Esophagus muscularis mucosa (tissue), 4 donors: ENCODE measurements around the gene DIRAS1.

Experiments used
- CTCF ChIP-seq, 3 experiments: fragments of 200-600 bp in 2 of 3; fragments of 450-650 bp in 1 of 3; sonication (generic) in 2 of 3; IDR thresholded peaks; one replicate each; pipeline ENCODE4 v1.5.1; 2017 to 2019; ENCODE audit warnings: antibody characterized with exemption in 3 of 3, mild to moderate bottlenecking in 2 of 3, moderate library complexity in 1 of 3
- EP300 ChIP-seq: sonication (generic); formaldehyde crosslinking; IDR thresholded peaks from one replicate; pipeline ENCODE4 v1.6.1; 2017; ENCODE audit warnings: antibody characterized with exemption
- POLR2A ChIP-seq: fragments of 450-650 bp; IDR thresholded peaks from one replicate; pipeline ENCODE4 v1.6.1; 2017; ENCODE audit warnings: antibody characterized with exemption, moderate library complexity, mild to moderate bottlenecking, low read depth
- POLR2AphosphoS5 ChIP-seq, 2 donors: sonication (generic); formaldehyde crosslinking; IDR thresholded peaks; one replicate each; pipeline ENCODE4 v1.6.1; 2017; ENCODE audit warnings: antibody characterized with exemption in 2 of 2

- no peak for TF ChIP-seq POLR2A
- TF ChIP-seq CTCF (IDR thresholded peaks at IDR 0.05) = no peak
- TF ChIP-seq EP300 = no peak
- no peak for TF ChIP-seq POLR2AphosphoS5 (IDR thresholded peaks at IDR 0.05)
These were observed 2.2 kb upstream of the DIRAS1 start for GRCh38 chr19:2723345-2723715.
